HUES6 (cell line): ENCODE measurements around the gene CTU2.

Experiments used
- H3K27ac ChIP-seq: 2 replicates; pipeline ENCODE4 v1.7.0; 2013; ENCODE audit warnings: low read depth, mild to moderate bottlenecking, low read length, inconsistent platforms
- H3K27me3 ChIP-seq: 2 replicates; pipeline ENCODE4 v1.6.1; 2013; ENCODE audit warnings: low read length; ENCODE audit not compliant: control insufficient read depth, insufficient read depth
- H3K36me3 ChIP-seq: 2 replicates; pipeline ENCODE4 v1.6.1; 2013; ENCODE audit warnings: low read length; ENCODE audit not compliant: control insufficient read depth, insufficient read depth
- H3K4me1 ChIP-seq: 2 replicates; pipeline ENCODE4 v1.6.1; 2013; ENCODE audit warnings: low read length; ENCODE audit not compliant: control insufficient read depth, insufficient read depth
- H3K4me3 ChIP-seq: 2 replicates; pipeline ENCODE4 v1.5.1; 2013; ENCODE audit warnings: low read depth, low read length
- H3K9ac ChIP-seq: one replicate; pipeline ENCODE4 v1.6.1; 2013; ENCODE audit warnings: mild to moderate bottlenecking, low read length
- H3K9me3 ChIP-seq: 2 replicates; pipeline ENCODE4 v1.6.1; 2013; ENCODE audit warnings: low read depth, low read length; ENCODE audit not compliant: control insufficient read depth, insufficient read depth

Gene CTU2

DNA sequence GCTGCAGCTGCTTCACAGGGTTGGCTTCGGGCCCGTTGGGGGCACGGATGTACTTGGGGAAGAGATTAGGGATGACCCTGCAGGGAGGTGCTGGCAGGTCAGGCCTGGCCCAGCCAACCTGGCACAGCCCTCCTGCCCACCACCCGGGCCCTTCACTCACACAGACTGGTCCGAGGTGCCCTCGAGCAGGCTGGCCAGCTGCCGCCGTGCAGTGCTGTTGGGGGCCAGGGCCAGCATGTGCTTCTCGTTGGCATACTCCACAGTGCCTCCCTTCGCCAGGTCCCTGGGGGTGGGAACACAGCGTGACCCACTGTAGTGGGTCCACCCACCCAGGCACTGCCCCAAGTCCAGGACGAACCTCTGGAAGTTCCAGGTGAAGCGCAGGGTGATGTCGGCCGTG, 9.9 kb downstream of the CTU2 start:
- Histone ChIP-seq H3K4me1 (no peaks in the 10 kb centered on the region), H3K27ac (no peak overlapping the region), H3K36me3 (peaks cover 73% of the 10 kb centered on the region), H3K27me3 (no peaks in the 10 kb centered on the region), H3K4me3 (no peak overlapping the region), H3K9me3 (no peaks in the 10 kb centered on the region), H3K9ac (no peak overlapping the region)

DNA sequence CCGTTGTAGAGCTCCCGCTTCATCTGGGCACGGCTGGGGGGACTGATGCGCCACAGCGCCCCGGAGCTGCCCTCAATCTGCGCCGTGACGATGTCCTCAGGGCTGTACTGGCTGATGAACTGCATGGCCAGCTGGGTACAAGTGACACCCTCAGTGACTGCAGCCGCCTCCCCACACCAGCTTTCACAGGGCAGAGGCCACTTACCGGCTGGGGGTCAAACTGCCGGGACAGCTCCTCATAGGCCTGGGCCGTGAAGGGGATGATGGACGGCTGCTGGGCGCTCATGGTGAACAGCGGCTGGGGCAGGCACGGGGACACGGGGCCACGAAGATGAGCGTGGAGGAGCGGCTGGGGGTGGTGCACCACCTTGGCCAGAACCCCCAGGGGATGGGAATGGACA, 10.3 kb downstream of the CTU2 start:
- Histone ChIP-seq H3K9me3 (no peaks in the 10 kb centered on the region), H3K27ac (no peak overlapping the region), H3K36me3 (peaks cover 76% of the 10 kb centered on the region), H3K9ac (no peak overlapping the region), H3K27me3 (no peaks in the 10 kb centered on the region), H3K4me1 (no peaks in the 10 kb centered on the region), H3K4me3 (no peak overlapping the region)

DNA sequence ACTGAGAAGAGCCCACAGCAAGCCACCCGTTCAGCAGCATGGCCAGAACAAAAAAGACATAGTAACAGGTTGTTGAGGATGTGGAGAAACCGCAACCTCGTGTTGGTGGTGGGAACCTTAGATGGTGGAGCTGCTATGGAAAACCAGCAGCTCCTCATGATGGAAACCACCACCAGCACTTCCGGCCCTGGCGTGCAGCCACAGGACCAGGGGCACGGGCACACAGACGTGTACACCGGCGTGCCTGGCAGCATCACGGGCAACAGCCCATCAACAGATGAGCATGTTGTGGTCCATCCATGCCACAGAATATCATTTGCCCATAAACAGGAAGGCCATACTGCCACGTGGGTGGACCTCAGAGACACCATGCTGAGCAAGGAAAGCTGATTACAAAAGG, 11.9 kb downstream of the CTU2 start:
- Histone ChIP-seq H3K36me3 (peaks cover 87% of the 10 kb centered on the region), H3K4me3 (no peak overlapping the region), H3K9me3 (no peaks in the 10 kb centered on the region), H3K27ac (no peak overlapping the region), H3K4me1 (no peaks in the 10 kb centered on the region), H3K9ac (no peak overlapping the region), H3K27me3 (no peaks in the 10 kb centered on the region)

GRCh38 chr16:88719267-88719932, 13.1 kb downstream of the CTU2 start:
- peaks cover 76% of the 10 kb centered on the region for H3K36me3 ChIP-seq
- H3K27me3 ChIP-seq: no peaks in the 10 kb centered on the region
- no peak overlapping the region for H3K27ac ChIP-seq
- no peak overlapping the region for H3K4me3 ChIP-seq
- H3K4me1 ChIP-seq: no peaks in the 10 kb centered on the region
- H3K9ac ChIP-seq: no peak overlapping the region
- H3K9me3 ChIP-seq: no peaks in the 10 kb centered on the region

DNA sequence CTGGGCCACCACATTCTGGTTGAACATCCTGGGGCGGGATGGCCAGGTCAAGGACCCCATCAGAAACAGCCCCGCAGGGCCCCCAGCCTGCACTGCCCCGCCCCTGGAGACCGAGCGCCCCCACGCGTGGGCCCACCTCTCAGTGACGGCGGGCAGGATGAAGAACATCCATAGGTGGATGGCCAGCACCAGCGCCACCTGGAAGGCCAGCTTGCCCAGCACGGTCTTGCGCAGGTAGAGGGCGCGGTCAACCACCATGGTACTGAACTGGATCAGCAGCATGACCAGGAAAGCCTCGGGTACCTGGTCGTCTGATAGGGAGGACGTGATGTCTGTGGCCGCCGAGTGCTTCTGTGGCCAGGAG, 13.6 kb downstream of the CTU2 start:
- Histone ChIP-seq H3K27me3 (no peaks in the 10 kb centered on the region), H3K4me1 (no peaks in the 10 kb centered on the region), H3K4me3 (no peak overlapping the region), H3K27ac (no peak overlapping the region), H3K9ac (no peak overlapping the region), H3K36me3 (peaks cover 74% of the 10 kb centered on the region), H3K9me3 (no peaks in the 10 kb centered on the region)

DNA sequence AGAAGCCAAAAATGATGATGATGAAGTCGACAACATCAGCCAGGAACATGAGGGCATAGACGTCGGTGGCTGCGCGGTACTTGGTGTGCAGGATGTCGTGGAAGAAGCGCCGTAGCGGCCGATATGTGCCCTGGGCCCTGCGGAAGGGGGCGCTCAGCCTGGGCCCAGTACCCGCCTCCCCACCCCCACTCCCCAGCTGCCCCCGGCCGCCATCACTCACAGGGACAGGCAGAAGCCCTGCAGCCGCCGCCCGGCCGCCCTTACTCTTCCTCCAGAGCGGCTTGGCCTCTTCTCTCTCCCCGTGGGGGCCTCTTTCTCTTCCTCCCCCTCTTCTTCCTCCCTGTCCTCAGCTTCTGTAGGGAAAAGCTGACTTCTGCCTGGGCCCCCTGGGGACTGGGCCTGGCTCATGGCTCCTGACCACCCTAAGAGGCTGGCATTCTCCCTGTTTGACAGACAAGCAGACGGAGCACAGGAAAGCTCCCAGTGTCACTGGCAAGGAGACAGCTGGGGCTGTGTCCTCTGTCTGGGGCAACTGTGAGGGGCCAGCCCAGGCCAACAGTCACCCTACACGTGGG, 14.2 kb downstream of the CTU2 start:
- peaks cover 74% of the 10 kb centered on the region for H3K36me3 ChIP-seq
- H3K27ac ChIP-seq: no peak overlapping the region
- H3K27me3 ChIP-seq: no peaks in the 10 kb centered on the region
- H3K9ac ChIP-seq: no peak overlapping the region
- H3K9me3 ChIP-seq: no peaks in the 10 kb centered on the region
- no peaks in the 10 kb centered on the region for H3K4me1 ChIP-seq
- no peak overlapping the region for H3K4me3 ChIP-seq

- Histone ChIP-seq H3K9me3 (no peaks in the 10 kb centered on the region), H3K4me3 (no peak overlapping the region), H3K36me3 (peaks cover 68% of the 10 kb centered on the region), H3K9ac (no peak overlapping the region), H3K27me3 (no peaks in the 10 kb centered on the region), H3K4me1 (no peaks in the 10 kb centered on the region), H3K27ac (no peak overlapping the region)
Observed at GRCh38 chr16:88721236-88721635, 14.9 kb downstream of the CTU2 start.

GRCh38 chr16:88721815-88722755, 15.8 kb downstream of the CTU2 start:
- H3K9ac ChIP-seq: no peak overlapping the region
- H3K9me3 ChIP-seq: no peaks in the 10 kb centered on the region
- H3K36me3 ChIP-seq: peaks cover 60% of the 10 kb centered on the region
- H3K27me3 ChIP-seq: no peaks in the 10 kb centered on the region
- H3K27ac ChIP-seq: no peak overlapping the region
- H3K4me1 ChIP-seq: no peaks in the 10 kb centered on the region
- no peak overlapping the region for H3K4me3 ChIP-seq

- H3K36me3 ChIP-seq: peaks cover 52% of the 10 kb centered on the region
- H3K9me3 ChIP-seq: no peaks in the 10 kb centered on the region
Observed at GRCh38 chr16:88722784-88723506, 16.6 kb downstream of the CTU2 start.

DNA sequence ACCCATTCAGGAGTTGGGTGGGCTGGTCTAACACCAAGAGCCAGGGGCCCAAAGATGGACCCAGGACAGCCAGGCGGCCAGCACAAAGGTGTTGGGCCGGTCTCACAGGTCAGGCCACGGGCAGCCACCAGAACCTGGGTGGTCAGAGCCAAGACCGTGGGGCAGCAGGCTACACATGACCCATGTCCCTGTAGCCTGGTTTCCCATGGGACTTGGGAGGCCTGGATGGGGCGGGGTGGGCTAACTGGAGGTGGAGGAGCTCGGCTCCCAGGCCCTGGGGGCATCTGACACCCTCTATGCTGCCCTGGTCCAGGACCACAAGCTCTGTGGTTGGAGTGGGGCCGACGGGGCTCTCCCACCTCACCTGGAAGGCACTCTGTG, 17.2 kb downstream of the CTU2 start:
- Histone ChIP-seq H3K9ac (no peak overlapping the region), H3K27ac (no peak overlapping the region), H3K36me3 (peaks cover 47% of the 10 kb centered on the region), H3K4me1 (no peaks in the 10 kb centered on the region; the same call in 1 of the 2 replicates), H3K9me3 (no peaks in the 10 kb centered on the region), H3K27me3 (no peaks in the 10 kb centered on the region), H3K4me3 (no peak overlapping the region)

More at GRCh38 chr16:88722784-88723506, 16.6 kb downstream of the CTU2 start:
- H3K9ac ChIP-seq: no peak overlapping the region
- no peak overlapping the region for H3K27ac ChIP-seq
- H3K4me3 ChIP-seq: no peak overlapping the region
- H3K27me3 ChIP-seq: no peaks in the 10 kb centered on the region
- no peaks in the 10 kb centered on the region; the same call in 1 of the 2 replicates for H3K4me1 ChIP-seq
